Cardiac fibroblast (primary cell): Measurements from ENCODE around the gene TBL1X.

Experiments
- DNase-seq, 2 donors: peaks; one replicate each; pipeline versions ENCODE4 v3.0.0 to v3.0.0-alpha.2; 2010; ENCODE audit warnings: low read depth in 2 of 2
- H3K4me3 ChIP-seq, 2 donors: replicated peaks in 1 of 2; 1 replicate in 1 of 2; 2 replicates in 1 of 2; pipeline ENCODE4 v1.5.1; 2011; ENCODE audit warnings: low read depth in 2 of 2, low read length in 2 of 2, mild to moderate bottlenecking in 2 of 2, moderate library complexity in 1 of 2
- CTCF ChIP-seq: IDR thresholded peaks from one replicate; pipeline ENCODE4 v1.5.1; 2011; ENCODE audit warnings: low read depth, mild to moderate bottlenecking, low read length, inconsistent platforms

The TBL1X gene

GRCh38 chrX:9537781-9538180 is 72.9 kb downstream of the TBL1X start:
- TF ChIP-seq CTCF, result no peak
- no peak for DNase-seq
- no peak overlapping the region for H3K4me3 ChIP-seq

GRCh38 chrX:9538544-9539045 is 73.7 kb downstream of the TBL1X start:
- no peak for DNase-seq
- no peak for TF ChIP-seq CTCF
- no peak overlapping the region for H3K4me3 ChIP-seq

- H3K4me3 ChIP-seq, result no peak overlapping the region
- no peak for DNase-seq
- no peak for TF ChIP-seq CTCF
These were observed 74.9 kb downstream of the TBL1X start for GRCh38 chrX:9539605-9540387.

- DNase-seq, result no peak
- TF ChIP-seq CTCF, result no peak
- no peak overlapping the region for H3K4me3 ChIP-seq
These were observed 77.4 kb downstream of the TBL1X start for GRCh38 chrX:9542106-9542760.

- H3K4me3 ChIP-seq, result no peak overlapping the region
- DNase-seq, result no peak
- no peak for TF ChIP-seq CTCF
These were observed 77.9 kb downstream of the TBL1X start for GRCh38 chrX:9542761-9543111.

DNA sequence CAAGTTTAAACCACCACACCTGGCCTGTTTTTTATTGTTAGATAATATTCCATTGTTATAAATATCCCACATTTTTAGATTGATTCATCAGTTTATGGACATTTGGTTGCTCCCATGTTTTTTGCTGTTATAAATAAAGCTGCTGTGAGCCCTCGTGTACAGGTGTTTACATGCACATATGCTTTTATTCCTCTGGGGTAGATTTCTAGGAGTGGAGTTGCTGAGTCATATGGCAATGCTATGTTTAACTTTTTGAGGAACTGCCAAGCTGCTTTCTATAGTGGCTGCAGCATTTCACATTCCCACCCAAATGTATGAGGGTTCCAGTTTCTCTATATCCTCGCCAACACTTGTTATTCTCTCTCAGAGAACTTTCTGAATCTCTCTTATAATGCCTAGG is 90.5 kb downstream of the TBL1X start:
- peak in 1 of 2 donors; percentile 28 for DNase-seq
- TF ChIP-seq CTCF, result no peak

More for the DNA sequence above, 90.5 kb downstream of the TBL1X start:
- no peak overlapping the region for H3K4me3 ChIP-seq
